ENCODE data around the gene VSIG1.

VSIG1 gene

GRCh38 chrX:108032944-108033343 lies 11.9 kb upstream of the VSIG1 start:
- Histone ChIP-seq H3K4me3 (no peak overlapping the region), H3K9me3 (no peaks in the 10 kb centered on the region), H3K36me3 (replicated peaks) (no peaks in the 10 kb centered on the region), H3K4me1 (peaks cover 14% of the 10 kb centered on the region), H3K27me3 (ENCODE audit: low read depth) (no peaks in the 10 kb centered on the region)
- no peak for DNase-seq (ENCODE audit: low spot score in 2 of 2)
- in situ Hi-C loops (cut with MboI; ENCODE audit: low sequenced_read_pairs) = no loop called here

GRCh38 chrX:108033890-108034289 lies 11.0 kb upstream of the VSIG1 start:
- H3K27me3 ChIP-seq (ENCODE audit: low read depth) = no peaks in the 10 kb centered on the region
- no peak overlapping the region for H3K4me3 ChIP-seq
- H3K4me1 ChIP-seq = peaks cover 14% of the 10 kb centered on the region
- in situ Hi-C loops (cut with MboI; ENCODE audit: low sequenced_read_pairs) = no loop called here
- H3K9me3 ChIP-seq = no peaks in the 10 kb centered on the region
- DNase-seq (ENCODE audit: low spot score in 2 of 2) = no peak
- no peaks in the 10 kb centered on the region for H3K36me3 ChIP-seq (replicated peaks)

DNA sequence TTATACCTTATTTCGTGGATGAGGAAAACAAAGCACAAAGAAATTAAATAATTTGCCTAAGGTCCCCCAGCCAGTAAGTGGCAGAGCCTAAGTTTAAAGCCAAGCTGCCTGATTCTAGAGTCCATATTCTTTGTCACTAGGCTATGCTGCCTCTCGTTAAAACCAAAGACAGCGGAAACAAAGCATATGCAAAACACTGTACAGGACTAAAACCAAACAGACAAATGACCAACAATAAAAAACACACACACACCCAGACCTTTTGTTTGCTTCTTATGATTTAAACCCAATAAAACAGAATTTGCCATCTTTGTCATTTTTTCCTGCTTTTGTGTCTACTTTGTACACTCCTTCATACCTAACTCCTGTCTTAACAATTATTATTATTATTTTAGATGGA lies 10.1 kb upstream of the VSIG1 start:
- H3K27me3 ChIP-seq (ENCODE audit: low read depth) = no peaks in the 10 kb centered on the region

GRCh38 chrX:108036298-108036973 lies 8.4 kb upstream of the VSIG1 start:
- H3K9me3 ChIP-seq = no peaks in the 10 kb centered on the region
- DNase-seq (ENCODE audit: low spot score in 2 of 2) = no peak
- H3K27me3 ChIP-seq (ENCODE audit: low read depth) = no peaks in the 10 kb centered on the region
- no peak overlapping the region for H3K4me3 ChIP-seq
- in situ Hi-C loops (cut with MboI; ENCODE audit: low sequenced_read_pairs) = no loop called here
- no peaks in the 10 kb centered on the region for H3K36me3 ChIP-seq (replicated peaks)
- peaks cover 14% of the 10 kb centered on the region for H3K4me1 ChIP-seq

More for the DNA sequence above, 10.1 kb upstream of the VSIG1 start:
- in situ Hi-C loops (cut with MboI; ENCODE audit: low sequenced_read_pairs) = no loop called here
- Histone ChIP-seq H3K4me1 (peaks cover 14% of the 10 kb centered on the region), H3K36me3 (replicated peaks) (no peaks in the 10 kb centered on the region), H3K4me3 (no peak overlapping the region), H3K9me3 (no peaks in the 10 kb centered on the region)
- peak; percentile 35 to 64 for DNase-seq (ENCODE audit: low spot score in 2 of 2)

- Histone ChIP-seq H3K36me3 (replicated peaks) (no peaks in the 10 kb centered on the region), H3K4me1 (no peaks in the 10 kb centered on the region), H3K9me3 (no peaks in the 10 kb centered on the region), H3K27me3 (ENCODE audit: low read depth) (no peaks in the 10 kb centered on the region), H3K4me3 (no peak overlapping the region)
- DNase-seq (ENCODE audit: low spot score in 2 of 2) = no peak
- in situ Hi-C loops (cut with MboI; ENCODE audit: low sequenced_read_pairs) = loop anchor here (25.0 kb wide), 1 partner anchor 387 kb away; no protein-coding TSS in a partner anchor
Measured at GRCh38 chrX:108049649-108050048, 4.8 kb downstream of the VSIG1 start.

GRCh38 chrX:108053218-108053617 lies 8.4 kb downstream of the VSIG1 start:
- Histone ChIP-seq H3K4me1 (no peaks in the 10 kb centered on the region), H3K4me3 (no peak overlapping the region), H3K36me3 (replicated peaks) (no peaks in the 10 kb centered on the region), H3K9me3 (no peaks in the 10 kb centered on the region), H3K27me3 (ENCODE audit: low read depth) (peaks cover 11% of the 10 kb centered on the region)
- in situ Hi-C loops (cut with MboI; ENCODE audit: low sequenced_read_pairs) = loop anchor here (25.0 kb wide), 1 partner anchor 391 kb away; no protein-coding TSS in a partner anchor
- no peak for DNase-seq (ENCODE audit: low spot score in 2 of 2)

GRCh38 chrX:108055546-108055945 lies 10.7 kb downstream of the VSIG1 start:
- H3K4me1 ChIP-seq = no peaks in the 10 kb centered on the region
- no peaks in the 10 kb centered on the region for H3K36me3 ChIP-seq (replicated peaks)
- peaks cover 11% of the 10 kb centered on the region for H3K27me3 ChIP-seq (ENCODE audit: low read depth)
- in situ Hi-C loops (cut with MboI; ENCODE audit: low sequenced_read_pairs) = loop anchor here (25.0 kb wide), 1 partner anchor 393 kb away; no protein-coding TSS in a partner anchor
- no peaks in the 10 kb centered on the region for H3K9me3 ChIP-seq
- no peak for DNase-seq (ENCODE audit: low spot score in 2 of 2)
- no peak overlapping the region for H3K4me3 ChIP-seq

- no peak for DNase-seq (ENCODE audit: low spot score in 2 of 2)
- H3K4me1 ChIP-seq = no peaks in the 10 kb centered on the region
- peaks cover 11% of the 10 kb centered on the region for H3K27me3 ChIP-seq (ENCODE audit: low read depth)
- in situ Hi-C loops (cut with MboI; ENCODE audit: low sequenced_read_pairs) = loop anchor here (25.0 kb wide), 1 partner anchor 398 kb away; no protein-coding TSS in a partner anchor
- H3K36me3 ChIP-seq (replicated peaks) = no peaks in the 10 kb centered on the region
- H3K9me3 ChIP-seq = no peaks in the 10 kb centered on the region
- H3K4me3 ChIP-seq = no peak overlapping the region
Measured at GRCh38 chrX:108059801-108060200, 14.9 kb downstream of the VSIG1 start.

DNA sequence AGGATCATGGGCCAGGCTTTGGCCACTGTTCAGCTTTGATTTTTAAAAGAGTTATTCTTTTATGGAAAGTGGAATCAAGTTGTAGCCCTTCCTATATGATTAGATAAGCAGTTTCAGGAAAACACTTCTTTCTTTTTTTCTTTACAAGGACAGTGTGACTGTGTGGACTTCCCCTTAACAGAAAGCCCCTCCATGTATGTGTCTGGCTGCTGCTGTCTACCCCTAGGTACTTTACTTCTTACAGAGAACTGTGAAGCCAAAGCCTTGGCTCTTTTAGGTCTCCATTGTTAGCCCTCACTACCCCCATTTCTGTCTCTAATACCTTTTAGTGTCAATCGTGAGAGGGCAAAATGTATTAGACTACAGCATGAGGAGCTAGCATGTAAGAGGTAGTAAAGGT lies 19.1 kb downstream of the VSIG1 start:
- in situ Hi-C loops (cut with MboI; ENCODE audit: low sequenced_read_pairs) = loop anchor here (25.0 kb wide), 1 partner anchor 402 kb away; no protein-coding TSS in a partner anchor
- no peak for DNase-seq (ENCODE audit: low spot score in 2 of 2)
- peaks cover 18% of the 10 kb centered on the region for H3K27me3 ChIP-seq (ENCODE audit: low read depth)
- no peak overlapping the region for H3K4me3 ChIP-seq
- H3K4me1 ChIP-seq = no peaks in the 10 kb centered on the region
- no peaks in the 10 kb centered on the region for H3K36me3 ChIP-seq (replicated peaks)
- no peaks in the 10 kb centered on the region for H3K9me3 ChIP-seq

DNA sequence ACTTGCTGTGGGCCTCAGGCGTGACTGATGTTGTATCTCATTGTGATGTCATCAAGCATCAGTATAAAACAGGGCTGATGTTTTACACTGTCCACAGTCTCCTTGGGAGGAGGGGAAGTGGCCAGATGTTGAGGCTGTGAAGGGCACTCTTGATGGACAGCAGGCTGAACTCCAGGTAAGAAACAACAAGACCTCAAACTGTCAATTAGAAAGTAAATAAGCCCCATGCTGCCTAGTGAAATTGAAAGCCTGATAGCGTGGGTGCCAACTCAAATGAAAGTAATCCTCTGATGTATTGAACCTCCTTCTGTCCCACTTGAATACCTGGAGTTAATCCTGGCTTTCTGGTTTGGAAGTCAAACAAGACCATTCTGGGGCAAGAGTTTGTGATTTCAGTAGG lies 19.7 kb downstream of the VSIG1 start:
- Histone ChIP-seq H3K36me3 (replicated peaks) (no peaks in the 10 kb centered on the region), H3K4me1 (no peaks in the 10 kb centered on the region), H3K9me3 (no peaks in the 10 kb centered on the region), H3K4me3 (no peak overlapping the region), H3K27me3 (ENCODE audit: low read depth) (peaks cover 18% of the 10 kb centered on the region)
- no peak for DNase-seq (ENCODE audit: low spot score in 2 of 2)
- in situ Hi-C loops (cut with MboI; ENCODE audit: low sequenced_read_pairs) = loop anchor here (5.0 to 25.0 kb wide), 2 partner anchors 47 to 402 kb away; no protein-coding TSS in a partner anchor

DNA sequence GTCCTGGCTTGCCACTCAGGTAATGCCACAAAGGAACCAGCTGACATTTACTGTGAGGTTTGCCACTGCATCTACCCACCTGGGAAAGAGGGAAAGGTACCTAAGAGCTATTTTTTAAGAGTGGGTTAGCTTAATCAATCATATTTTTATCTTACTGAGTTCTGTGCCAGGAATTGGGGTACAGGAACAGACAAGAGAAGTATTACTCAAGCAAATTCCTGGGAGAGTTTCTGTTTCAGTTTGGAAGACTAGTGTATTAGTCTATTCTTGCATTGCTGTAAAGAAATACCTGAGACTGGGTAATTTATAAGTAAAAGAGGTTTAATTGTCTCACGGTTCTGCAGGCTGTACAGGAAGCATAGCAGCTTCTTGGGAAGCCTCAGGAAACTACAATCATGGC lies 23.3 kb downstream of the VSIG1 start:
- H3K9me3 ChIP-seq = no peaks in the 10 kb centered on the region
- H3K4me1 ChIP-seq = no peaks in the 10 kb centered on the region
- H3K27me3 ChIP-seq (ENCODE audit: low read depth) = peaks cover 33% of the 10 kb centered on the region
- no peak for DNase-seq (ENCODE audit: low spot score in 2 of 2)
- no peak overlapping the region for H3K4me3 ChIP-seq
- in situ Hi-C loops (cut with MboI; ENCODE audit: low sequenced_read_pairs) = loop anchor here (5.0 to 25.0 kb wide), 2 partner anchors 51 to 406 kb away; no protein-coding TSS in a partner anchor
- H3K36me3 ChIP-seq (replicated peaks) = no peaks in the 10 kb centered on the region

DNA sequence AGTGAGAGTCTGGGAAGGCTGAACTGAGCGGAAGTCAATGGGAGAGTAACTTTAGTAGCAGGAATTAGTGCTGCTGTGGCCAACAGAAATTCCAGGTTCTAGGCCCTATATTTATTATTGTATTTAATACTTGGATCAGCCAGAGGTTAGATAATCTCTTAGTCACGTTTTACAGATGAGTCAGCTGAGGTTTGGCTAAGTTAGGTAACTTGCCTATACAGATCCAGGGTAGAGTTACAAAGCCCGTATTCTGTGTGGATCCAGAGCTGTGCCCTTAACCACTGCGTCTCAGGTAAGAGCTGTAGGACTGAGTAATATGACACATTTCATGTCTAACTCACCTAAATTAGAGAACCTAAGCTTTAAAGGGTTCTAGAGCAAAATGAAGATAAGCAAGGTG lies 26.0 kb downstream of the VSIG1 start:
- in situ Hi-C loops (cut with MboI; ENCODE audit: low sequenced_read_pairs) = loop anchor here (25.0 kb wide), 1 partner anchor 409 kb away; no protein-coding TSS in a partner anchor
- Histone ChIP-seq H3K9me3 (no peaks in the 10 kb centered on the region), H3K27me3 (ENCODE audit: low read depth) (peaks cover 56% of the 10 kb centered on the region), H3K4me1 (no peaks in the 10 kb centered on the region), H3K4me3 (no peak overlapping the region), H3K36me3 (replicated peaks) (no peaks in the 10 kb centered on the region)
- no peak for DNase-seq (ENCODE audit: low spot score in 2 of 2)

DNA sequence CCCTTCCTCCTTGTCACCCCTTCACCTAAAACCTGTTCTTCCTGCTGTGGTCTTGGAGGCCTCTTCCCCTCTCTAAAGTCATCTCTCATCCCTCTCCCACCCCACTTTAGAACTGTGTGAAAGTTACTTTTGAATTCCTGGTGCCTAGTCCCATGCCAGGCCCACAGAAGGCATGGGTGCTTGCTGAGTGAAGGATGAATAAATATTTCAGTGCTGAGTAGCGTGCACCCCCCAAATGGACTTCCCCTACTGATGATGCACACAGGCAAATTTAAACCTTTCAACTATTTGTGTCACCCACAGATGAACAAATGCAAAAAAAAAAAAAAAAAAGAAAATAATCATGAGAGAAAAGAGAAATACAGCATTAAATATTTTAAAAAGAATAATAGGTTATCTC lies 26.7 kb downstream of the VSIG1 start:
- H3K36me3 ChIP-seq (replicated peaks) = no peaks in the 10 kb centered on the region
- H3K27me3 ChIP-seq (ENCODE audit: low read depth) = peaks cover 56% of the 10 kb centered on the region
- no peak overlapping the region for H3K4me3 ChIP-seq
- H3K4me1 ChIP-seq = no peaks in the 10 kb centered on the region
- no peak for DNase-seq (ENCODE audit: low spot score in 2 of 2)
- no peaks in the 10 kb centered on the region for H3K9me3 ChIP-seq
- in situ Hi-C loops (cut with MboI; ENCODE audit: low sequenced_read_pairs) = loop anchor here (25.0 kb wide), 1 partner anchor 409 kb away; no protein-coding TSS in a partner anchor

DNA sequence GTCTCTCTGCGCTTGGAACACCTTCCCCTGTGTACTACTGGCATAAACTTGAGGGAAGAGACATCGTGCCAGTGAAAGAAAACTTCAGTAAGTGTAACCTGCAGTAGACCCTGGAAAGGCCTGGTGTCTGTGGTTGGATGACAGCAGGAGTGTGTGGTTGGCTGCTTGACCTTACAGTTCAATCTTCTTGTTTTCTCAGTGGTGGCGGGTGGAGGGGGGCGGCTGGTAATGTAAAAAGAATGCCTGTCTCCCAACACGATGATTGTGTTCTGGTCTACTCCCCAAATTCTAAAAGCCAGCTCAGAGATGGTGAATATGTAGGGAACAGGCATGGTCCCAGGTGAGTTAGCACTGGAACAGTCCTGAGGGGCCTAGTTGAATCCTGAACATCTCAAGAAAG lies 27.9 kb downstream of the VSIG1 start:
- no peak for DNase-seq (ENCODE audit: low spot score in 2 of 2)
- no peak overlapping the region for H3K4me3 ChIP-seq
- no peaks in the 10 kb centered on the region for H3K4me1 ChIP-seq
- H3K27me3 ChIP-seq (ENCODE audit: low read depth) = peaks cover 49% of the 10 kb centered on the region
- no peaks in the 10 kb centered on the region for H3K36me3 ChIP-seq (replicated peaks)
- in situ Hi-C loops (cut with MboI; ENCODE audit: low sequenced_read_pairs) = loop anchor here (25.0 kb wide), 1 partner anchor 410 kb away; no protein-coding TSS in a partner anchor
- no peaks in the 10 kb centered on the region for H3K9me3 ChIP-seq
